Kidney epithelial cell (primary cell): Measurements from ENCODE around the gene HIPK3. TPM values are rescaled to one million over a fixed set of nuclear protein-coding genes. Genes with fewer than 3 reads are reported as not detected.

Experiments used
- DNase-seq: peaks from one replicate; pipeline ENCODE4 v3.0.0-alpha.2; 2010; ENCODE audit warnings: low read depth
- H3K27me3 ChIP-seq: 2 replicates; pipeline ENCODE4 v1.6.0; 2011; ENCODE audit warnings: low read length; ENCODE audit not compliant: control insufficient read depth, insufficient read depth
- H3K36me3 ChIP-seq: 2 replicates; pipeline ENCODE4 v1.5.1; 2011; ENCODE audit warnings: low read length; ENCODE audit not compliant: control insufficient read depth, insufficient read depth
- H3K4me3 ChIP-seq: 2 replicates; pipeline ENCODE4 v1.5.1; 2011; ENCODE audit warnings: low read depth, mild to moderate bottlenecking, control low read depth, low read length
- total RNA-seq: library from RNA; depleted of rRNA; stranded (reverse); fragments of >200 nt; gene quantifications from 2 replicates; pipeline ENCODE4 v1.2.3, GENCODE V29; 2015
- TF ChIP-seq, protein P1 (sequence below): IDR thresholded peaks from 2 replicates; pipeline ENCODE4 v1.5.1; 2011; ENCODE audit warnings: mild to moderate bottlenecking, moderate library complexity, low read length, control low read depth, inconsistent platforms; ENCODE audit not compliant: insufficient read depth, poor library complexity, severe bottlenecking

Gene HIPK3
- total RNA-seq, 1 donor from 2014 or later: 66.8 TPM

DNA sequence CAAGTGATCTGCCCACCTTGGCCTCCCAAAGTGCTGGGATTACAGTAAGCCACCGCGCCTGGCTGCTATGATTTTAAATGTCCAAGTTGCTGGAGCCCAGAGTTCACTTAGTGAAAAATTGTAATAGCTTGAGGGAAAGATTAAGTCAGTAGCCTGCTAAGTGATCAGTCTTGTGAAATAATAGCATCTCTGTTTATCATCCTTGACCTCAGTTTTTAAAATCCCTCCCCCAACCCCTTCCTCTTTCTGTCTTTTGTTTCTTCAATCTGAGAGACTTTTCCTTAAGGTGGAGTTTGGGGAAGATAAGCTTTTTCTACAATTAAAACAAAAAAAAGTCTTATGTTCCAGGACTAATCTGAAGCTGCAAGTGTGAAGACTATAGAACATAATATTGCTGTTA lies 6.4 kb downstream of the HIPK3 start:
- no peak for DNase-seq
- Histone ChIP-seq H3K36me3 (no peaks in the 10 kb centered on the region), H3K27me3 (no peaks in the 10 kb centered on the region), H3K4me3 (no peak overlapping the region)
- TF ChIP-seq, protein P1, sequence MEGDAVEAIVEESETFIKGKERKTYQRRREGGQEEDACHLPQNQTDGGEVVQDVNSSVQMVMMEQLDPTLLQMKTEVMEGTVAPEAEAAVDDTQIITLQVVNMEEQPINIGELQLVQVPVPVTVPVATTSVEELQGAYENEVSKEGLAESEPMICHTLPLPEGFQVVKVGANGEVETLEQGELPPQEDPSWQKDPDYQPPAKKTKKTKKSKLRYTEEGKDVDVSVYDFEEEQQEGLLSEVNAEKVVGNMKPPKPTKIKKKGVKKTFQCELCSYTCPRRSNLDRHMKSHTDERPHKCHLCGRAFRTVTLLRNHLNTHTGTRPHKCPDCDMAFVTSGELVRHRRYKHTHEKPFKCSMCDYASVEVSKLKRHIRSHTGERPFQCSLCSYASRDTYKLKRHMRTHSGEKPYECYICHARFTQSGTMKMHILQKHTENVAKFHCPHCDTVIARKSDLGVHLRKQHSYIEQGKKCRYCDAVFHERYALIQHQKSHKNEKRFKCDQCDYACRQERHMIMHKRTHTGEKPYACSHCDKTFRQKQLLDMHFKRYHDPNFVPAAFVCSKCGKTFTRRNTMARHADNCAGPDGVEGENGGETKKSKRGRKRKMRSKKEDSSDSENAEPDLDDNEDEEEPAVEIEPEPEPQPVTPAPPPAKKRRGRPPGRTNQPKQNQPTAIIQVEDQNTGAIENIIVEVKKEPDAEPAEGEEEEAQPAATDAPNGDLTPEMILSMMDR: no peak

DNA sequence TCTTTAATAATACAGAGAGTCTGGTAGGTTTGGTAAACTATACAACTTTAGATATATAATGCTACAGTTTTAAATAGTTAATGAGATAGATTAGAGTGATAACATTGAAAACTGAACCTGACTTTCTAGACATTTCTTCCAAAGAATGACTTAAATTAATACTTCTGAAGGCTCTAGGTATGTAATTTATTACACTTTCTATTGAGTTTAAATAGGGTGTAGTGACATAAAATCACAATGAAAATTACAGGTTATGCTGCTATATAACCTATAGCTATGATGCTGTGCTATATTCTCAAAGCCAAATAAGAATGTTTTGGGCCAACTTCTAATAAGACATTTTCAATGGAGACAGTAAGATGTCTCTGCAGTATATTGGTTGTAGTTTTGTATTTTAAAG lies 7.7 kb downstream of the HIPK3 start:
- no peaks in the 10 kb centered on the region for H3K27me3 ChIP-seq
- no peak for DNase-seq

DNA sequence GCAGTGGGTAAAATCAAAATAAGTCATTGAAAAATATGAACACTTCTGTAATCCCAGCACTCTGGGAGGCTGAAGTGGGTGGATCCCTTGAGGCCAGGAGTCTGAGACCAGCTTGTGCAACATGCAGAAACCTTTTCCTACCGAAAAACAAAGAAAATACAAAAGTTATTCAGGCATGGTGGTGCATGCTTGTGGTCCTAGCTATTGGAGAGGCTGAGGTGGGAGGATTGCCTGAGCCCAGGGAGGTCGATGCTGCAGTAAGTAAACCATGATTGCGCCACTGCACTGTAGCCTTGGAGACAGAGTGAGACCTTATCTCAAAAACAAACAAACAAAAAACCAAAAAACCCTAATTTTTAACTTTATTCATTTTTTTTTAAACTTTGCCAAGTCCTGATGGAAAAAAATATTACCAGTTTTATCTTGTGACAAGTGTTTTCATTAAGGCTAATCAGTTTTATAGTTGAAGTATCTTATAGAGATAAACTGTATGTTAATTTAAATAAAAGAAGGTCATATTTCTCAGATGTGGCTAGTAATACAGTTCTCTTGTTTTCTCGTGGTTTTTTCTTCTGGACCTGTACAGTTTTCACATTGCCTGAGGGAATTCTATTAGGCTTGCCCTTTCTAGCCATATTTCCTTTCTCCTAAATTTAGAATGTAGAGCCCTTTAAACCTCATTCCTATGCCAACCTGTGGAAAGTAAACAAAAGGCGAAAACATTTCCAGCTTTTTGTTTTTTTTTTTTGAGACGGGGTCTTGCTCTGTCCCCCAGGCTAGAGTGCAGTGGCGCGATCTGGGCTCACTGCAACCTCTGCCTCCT lies 9.4 kb downstream of the HIPK3 start:
- H3K4me3 ChIP-seq: no peak overlapping the region
- TF ChIP-seq, protein P1: no peak
- H3K36me3 ChIP-seq: no peaks in the 10 kb centered on the region
- DNase-seq: no peak
- no peaks in the 10 kb centered on the region for H3K27me3 ChIP-seq

More for the DNA sequence above, 7.7 kb downstream of the HIPK3 start:
- no peaks in the 10 kb centered on the region for H3K36me3 ChIP-seq
- no peak overlapping the region for H3K4me3 ChIP-seq
- TF ChIP-seq, protein P1: no peak

DNA sequence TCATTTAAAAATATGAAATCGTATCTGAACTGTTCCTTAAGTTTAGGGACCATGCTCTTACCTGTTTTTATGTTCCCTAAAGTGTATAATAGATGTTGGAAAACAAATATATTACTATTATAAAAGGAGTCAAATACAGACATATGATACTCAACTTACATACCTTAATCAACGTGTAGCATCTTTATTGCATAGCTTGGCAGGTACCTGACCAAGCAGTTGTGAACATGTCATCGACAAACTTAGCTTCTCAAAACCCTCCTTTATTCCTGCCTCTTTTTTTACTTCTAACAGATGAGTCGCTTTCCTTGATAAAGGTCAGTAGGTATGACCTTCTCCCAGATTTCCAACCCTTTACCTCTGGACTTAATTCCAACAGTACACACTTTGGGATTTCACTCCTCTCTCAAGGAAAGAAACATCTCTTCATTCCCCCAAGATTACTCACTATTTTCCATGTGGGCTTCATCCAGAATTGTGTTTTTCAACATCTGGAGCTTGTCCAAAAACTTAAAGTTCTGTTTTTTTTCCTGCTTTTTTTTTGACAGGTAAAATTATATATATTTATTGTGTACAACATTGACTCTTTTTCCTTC lies 11.9 kb downstream of the HIPK3 start:
- no peak for DNase-seq
- Histone ChIP-seq H3K4me3 (no peak overlapping the region), H3K36me3 (no peaks in the 10 kb centered on the region), H3K27me3 (no peaks in the 10 kb centered on the region)
- TF ChIP-seq, protein P1: no peak

DNA sequence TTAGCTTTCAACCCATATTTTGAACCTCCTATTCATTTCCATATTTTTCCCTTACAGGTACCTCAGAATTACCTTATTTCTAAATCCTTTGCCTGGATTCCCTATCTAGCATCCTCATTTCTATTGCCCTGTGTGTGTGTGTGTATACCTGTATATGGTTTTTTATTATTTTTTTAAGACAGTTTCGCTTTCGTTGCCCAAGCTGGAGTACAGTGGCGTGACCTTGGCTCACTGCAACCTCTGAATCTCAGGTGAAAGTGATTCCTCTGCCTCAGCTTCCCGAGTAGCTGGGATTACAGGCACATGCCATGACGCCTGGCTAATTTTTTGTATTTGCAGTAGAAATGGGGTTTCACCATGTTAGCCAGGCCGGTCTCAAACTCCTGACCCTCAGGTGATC lies 12.6 kb downstream of the HIPK3 start:
- no peak for DNase-seq
- TF ChIP-seq, protein P1: no peak
- H3K27me3 ChIP-seq: no peaks in the 10 kb centered on the region
- no peak overlapping the region for H3K4me3 ChIP-seq
- no peaks in the 10 kb centered on the region for H3K36me3 ChIP-seq
